OCI-LY7 (cell line): Measurements from ENCODE around the gene USP53.
"Not testable (repeated sequence)": the region's sequence is repeated elsewhere in the genome, so short reads cannot be mapped to it uniquely, and the experiment has no call there.

Experiments used
- EZH2phosphoT487 ChIP-seq: fragments of 200-600 bp; sonication (generic); IDR thresholded peaks from 2 replicates; pipeline ENCODE4 v1.6.1; 2018; ENCODE audit warnings: low read depth, borderline replicate concordance, mild to moderate bottlenecking, mixed run types, antibody characterized with exemption, low read length, moderate library complexity, mixed read lengths
- TF ChIP-seq, protein P1 (sequence below): fragments of 200-600 bp; sonication (generic); conservative IDR thresholded peaks from 2 replicates; pipeline ENCODE4 v1.5.1; 2014; ENCODE audit warnings: mild to moderate bottlenecking, antibody characterized with exemption, low read length, moderate library complexity, mixed read lengths

DNA sequence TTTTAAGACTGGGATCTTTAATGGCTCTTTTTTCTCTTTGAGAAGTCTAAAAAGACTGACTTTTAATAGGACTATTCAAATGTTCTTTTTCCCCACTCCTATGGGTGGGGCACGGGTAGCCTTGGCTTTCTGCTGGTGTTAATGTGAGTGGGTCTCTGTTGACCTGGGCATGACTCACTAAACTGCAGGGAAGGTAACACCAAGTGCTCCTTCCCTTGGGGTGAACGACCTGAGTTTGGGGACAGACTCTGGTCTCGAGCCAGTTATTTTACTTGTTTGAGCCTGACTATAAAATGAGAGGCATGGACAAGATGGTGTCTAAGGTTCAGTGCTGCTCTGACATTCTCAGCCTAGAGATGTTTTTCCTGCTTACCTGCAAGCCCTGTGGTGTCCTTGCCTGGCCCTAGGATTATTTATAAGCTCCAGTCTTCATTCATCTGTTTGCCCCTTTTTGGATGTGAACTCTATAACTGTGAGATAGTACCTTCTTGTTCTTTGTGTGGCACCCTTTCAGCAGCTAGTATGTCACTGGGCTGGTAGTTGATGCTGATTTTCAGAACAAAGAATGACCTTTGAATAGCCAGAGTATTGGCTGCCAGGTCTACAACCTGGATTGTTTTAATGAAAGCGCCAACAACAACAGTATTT is 123.9 kb downstream of the USP53 start:
- TF ChIP-seq, protein P1, sequence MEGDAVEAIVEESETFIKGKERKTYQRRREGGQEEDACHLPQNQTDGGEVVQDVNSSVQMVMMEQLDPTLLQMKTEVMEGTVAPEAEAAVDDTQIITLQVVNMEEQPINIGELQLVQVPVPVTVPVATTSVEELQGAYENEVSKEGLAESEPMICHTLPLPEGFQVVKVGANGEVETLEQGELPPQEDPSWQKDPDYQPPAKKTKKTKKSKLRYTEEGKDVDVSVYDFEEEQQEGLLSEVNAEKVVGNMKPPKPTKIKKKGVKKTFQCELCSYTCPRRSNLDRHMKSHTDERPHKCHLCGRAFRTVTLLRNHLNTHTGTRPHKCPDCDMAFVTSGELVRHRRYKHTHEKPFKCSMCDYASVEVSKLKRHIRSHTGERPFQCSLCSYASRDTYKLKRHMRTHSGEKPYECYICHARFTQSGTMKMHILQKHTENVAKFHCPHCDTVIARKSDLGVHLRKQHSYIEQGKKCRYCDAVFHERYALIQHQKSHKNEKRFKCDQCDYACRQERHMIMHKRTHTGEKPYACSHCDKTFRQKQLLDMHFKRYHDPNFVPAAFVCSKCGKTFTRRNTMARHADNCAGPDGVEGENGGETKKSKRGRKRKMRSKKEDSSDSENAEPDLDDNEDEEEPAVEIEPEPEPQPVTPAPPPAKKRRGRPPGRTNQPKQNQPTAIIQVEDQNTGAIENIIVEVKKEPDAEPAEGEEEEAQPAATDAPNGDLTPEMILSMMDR: not testable (repeated sequence)
- not testable (repeated sequence) for TF ChIP-seq EZH2phosphoT487
